HPDE6-E6E7 (cell line): ENCODE results near the gene MAST2.
"Not testable (repeated sequence)": the region's sequence is repeated elsewhere in the genome, so short reads cannot be mapped to it uniquely, and the experiment has no call there.

ENCODE experiments used
- DNase-seq: peaks from one replicate; pipeline ENCODE4 v3.0.0; 2011; ENCODE audit warnings: missing footprints; ENCODE audit errors: extremely low spot score

Gene MAST2

DNA sequence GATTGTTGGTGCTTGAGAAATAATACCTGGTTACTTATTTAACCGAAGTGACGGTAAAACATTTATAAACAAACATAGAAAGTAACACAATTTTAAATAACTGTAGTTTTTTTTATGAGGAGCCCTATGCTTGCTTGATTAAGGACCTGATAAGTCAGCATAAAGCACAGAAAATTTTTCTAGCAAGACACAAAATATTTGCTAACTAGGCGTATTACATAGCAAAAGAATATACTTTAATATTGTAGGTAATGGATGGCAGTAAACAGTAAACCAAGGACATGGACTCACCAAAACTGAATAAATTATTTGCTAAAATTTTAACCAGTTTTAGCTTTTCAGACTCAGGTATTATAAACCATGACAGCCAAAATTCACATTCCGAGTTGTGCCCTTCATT, 90.9 kb downstream of the MAST2 start:
- DNase-seq = no peak

DNA sequence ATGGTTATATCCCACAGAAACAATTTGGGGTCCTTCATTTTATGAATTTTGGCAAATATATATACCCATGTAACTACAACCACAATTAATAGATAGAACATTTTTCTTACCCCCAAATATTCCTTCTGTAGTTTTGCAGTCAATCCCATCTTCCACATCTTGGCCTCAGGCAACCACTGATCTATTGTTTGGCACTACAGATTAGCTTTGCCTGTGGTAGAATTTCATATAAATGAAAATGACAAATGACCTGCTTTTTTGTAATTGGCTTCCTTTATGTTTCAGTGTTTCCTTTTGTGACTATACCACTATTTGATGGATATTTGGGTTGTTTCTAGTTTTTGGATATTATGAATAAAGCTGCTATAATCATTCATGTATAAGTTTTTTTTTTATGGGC, 91.5 kb downstream of the MAST2 start:
- no peak for DNase-seq

DNA sequence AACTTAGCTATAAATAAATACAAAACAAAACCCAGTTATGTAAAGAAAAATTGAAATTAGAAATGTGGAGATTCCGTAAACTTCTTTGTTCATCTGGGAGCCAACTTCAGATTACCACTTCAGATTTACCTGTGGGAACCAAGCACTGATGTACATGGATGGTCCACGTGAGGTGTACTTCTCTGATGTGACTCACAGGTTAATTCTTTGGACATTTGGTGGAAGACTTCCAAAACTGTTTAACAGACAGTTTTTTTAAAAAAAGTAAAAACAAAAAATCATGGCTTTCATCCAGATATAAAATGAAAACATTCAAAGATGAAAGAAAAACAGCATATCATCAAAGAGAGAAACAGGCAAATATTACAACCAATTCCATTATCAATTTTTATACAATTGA, 92.0 kb downstream of the MAST2 start:
- no peak for DNase-seq

DNA sequence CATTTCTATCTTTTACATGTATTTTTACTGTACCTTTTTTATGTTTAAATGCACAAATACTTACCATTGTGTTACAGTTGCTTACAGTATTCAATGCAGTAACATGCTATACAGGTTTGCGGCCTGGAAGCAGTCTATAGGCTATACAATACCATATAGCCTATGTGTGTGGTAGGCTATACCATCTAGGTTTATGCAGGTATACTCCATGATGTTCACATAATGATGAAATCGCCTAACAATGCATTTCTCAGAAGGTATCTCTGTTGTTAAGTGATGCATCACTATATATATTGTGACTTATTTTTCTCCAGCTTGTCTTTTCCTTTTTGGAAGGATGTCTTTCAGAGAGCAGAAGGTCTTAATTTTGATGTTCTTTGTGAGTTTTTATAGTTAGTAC, 103.5 kb downstream of the MAST2 start:
- no peak for DNase-seq

DNA sequence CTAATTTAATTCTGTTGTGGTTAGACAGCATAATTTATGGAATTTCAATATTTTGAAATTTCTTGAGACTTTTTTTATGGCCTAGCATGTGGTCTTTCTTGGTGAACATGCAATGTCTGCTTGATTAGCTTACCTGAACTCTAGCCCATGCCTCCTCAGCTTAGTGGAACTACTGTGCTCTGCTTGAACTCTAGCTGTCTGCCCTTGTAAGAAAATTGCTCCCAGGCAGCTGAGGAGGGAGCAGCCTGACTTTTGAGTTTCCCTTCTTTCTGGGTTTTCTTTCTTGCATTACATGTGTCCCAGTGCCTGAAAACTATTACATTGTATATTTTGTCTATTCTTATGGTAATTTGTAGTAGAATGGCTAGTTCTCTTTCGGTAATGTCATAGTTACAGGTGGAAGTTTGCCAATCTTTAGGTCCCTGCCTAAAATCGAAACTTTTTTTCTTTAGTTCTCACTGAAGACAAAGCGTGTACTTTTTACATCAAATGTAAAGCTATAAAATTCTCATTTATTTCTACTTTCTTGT, 105.3 kb downstream of the MAST2 start:
- no peak for DNase-seq

DNA sequence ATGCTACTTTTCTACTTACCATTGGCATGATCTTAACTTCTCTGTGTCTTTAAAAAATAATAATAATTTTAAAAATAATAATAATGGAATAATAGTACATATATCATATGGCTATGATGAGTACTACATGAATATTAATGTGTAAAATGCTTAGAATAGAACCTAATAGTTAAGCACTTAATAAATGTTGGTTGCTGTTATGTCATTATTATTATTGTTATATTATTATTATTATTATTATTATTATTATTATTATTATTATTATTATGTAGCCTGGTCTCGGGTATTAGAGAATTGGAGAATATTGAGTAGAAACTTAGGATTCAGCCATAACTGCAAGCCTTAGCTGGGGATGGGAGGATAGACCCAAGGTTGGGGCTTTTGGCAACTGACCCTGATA, 108.2 kb downstream of the MAST2 start:
- DNase-seq = no peak

DNA sequence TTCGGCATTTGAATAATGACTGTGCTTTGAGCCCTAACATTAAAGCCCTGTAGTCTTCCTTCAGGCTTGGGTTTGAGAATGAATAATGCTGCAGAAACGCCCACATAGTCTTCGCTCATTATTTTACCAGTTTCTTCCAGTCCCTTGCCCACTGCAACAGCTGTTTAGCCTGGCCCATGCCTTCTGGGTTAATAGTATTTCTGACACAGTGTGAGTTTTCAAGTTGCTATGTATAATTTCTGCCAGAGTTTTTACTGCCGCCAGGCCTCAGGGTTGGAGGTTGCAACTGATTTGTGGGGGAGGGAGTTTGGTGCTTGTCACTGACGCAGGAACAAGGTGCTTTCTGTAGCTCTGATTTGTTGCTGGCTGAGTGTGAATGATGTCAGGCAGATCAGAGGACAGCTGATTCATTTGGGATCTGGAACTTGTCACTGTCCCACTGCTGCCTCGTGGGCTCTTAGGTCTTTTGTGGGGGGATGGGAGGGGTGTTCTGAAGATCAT, 109.8 kb downstream of the MAST2 start:
- DNase-seq = no peak

DNA sequence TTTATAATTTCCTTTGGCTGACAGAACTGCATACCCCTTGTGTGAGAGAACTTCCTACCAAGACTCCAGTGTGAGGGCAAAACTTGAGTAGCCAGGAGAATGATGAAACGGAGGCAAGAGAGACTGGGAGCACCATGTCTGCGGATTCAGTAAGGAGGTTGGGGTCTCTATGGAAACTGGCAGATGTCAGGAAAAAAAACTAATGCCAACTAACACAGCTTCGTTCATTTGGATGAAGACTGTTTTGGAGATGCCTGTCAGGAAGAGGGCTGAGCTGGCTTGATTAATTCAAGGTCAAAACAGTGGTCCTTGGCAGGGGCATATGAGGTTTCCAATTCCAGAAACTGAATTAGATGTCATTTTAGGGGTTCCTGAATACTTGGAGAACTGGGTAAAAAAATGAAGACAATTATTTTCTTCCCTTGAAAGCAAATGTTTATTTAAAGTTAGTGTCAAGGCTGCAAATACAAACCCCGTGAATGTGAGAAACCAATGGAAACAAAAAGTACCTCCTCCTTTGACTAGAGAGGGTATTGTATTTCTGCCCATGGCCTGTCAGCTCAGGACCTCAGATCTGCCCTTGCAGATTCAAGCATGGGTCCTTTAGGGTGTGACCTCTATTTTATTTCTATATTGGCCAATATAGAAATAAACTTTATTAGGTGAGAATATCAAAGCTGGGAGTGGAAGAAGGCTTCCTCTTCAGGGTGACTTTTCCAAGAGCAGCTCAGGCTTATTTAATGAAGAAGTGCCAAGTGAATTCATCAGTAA, 110.5 kb downstream of the MAST2 start:
- no peak for DNase-seq

DNA sequence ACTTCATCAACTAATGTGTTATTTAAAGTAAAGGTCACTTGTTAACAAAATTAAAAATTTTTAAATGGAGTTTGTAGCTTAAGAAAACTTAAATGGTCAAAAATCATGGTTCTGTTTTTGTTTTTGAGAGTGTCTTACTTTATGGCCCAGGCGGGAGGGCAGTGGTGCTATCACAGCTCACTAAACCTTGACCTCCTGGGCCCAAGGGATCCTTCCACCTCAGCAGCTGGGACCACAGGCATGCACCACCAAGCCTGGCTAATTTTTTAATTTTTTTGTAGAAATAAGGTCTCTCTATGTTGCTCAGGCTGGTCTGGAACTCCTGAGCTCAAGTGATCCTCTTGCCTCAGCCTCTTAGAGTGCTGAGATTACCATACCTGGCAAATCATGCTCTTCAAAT, 111.4 kb downstream of the MAST2 start:
- no peak for DNase-seq

DNA sequence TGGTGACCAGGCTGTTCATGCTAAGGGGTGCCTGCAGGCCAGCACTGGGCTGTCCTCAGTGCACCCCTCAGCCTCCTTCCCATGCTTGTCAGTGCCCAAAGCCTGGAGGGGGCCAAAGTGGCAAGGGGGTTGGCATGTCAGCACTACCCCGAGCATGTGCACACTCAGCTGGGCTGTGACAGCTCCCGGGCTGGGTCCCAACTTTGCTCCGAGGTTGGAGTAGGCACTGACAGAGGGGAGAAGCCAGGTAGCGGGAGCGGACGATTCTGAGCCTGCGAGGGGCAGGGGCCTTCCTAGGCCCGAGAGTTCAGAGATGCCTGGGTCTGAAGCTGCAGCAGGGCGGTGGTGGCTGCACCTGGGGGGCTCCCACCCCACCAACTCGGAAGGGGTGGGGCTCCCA, 119.0 kb downstream of the MAST2 start:
- DNase-seq = no peak

DNA sequence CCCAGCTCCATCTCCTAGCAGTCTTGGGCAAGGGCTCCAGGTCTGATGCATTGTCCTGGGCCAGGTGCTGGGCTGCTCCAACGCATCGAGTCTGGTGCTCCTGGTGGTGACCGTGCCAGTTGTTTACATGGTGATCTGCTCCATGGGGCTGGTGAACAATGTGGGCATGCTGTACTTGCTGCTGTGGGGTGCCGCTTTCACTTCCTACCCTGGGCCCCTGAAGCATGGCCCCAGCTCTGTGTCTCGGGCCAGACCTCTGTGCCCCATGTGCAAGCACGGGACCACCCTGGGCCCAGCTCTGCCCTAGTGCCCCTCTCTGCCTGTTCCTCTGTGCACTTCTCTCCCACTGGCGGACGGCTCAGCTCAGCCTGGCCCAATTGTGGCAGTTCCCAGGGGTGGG, 119.4 kb downstream of the MAST2 start:
- no peak for DNase-seq

DNA sequence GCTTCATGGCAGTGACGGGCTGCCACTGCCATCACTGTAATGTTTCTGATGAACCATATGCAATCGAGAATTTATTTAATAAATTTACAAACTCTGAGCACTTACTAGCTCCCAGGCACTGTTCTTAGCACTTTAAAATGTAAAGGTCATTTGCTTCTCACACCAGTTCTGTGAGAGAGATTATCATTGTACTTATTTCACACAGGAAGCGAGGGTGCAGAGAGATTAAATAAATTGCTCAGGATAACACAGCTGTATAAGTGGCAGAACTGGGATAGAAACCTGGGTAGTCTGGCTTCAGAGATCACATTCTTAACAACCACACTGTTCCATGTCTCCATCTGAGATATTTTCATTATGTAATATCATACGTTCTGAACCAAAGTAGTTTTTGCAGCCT, 119.9 kb downstream of the MAST2 start:
- DNase-seq = no peak

DNA sequence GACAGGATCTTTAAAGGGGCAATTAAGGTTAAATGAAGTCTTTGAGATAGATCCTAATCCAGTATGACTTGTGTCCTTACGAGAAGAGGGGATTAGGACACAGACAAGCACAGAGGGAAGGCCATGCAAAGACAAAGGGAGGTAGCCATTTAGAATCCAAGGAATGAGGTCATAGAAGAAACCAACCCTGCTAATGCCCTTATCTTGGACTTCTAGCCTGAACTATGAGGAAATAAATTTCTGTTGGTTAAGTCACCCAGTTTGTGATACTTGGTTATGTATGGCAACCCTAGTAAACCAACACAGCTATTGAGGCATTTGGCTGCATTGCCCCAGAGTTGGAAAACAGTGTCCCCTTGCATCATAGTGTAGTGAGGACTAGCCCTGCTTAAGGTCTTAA, 121.3 kb downstream of the MAST2 start:
- no peak for DNase-seq

DNA sequence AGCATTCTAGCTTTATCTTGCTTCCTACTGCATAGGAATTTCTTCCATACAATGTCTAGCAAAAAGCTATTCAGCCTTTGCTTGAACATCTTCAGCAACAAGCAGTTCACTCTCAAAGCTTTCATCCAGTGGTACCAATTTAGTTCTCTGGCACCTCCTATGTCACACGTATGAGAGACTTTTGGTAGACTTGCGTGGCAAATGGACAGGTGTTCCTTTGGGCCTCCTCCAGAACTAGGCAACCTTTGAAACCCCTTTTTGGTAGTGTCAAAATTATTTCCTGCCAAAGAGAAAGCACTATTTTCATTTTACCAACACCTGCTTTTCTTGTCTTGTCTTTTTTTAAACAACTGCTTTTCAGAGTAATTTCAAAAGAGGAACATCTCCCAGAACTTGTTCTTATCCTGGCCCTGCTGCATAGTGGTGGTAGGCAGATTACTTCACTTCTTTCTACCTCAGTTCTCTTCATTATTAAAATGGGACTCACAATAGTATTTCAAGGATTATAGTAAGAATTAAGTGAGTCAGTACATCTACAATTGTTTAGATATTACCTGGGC, 122.4 kb downstream of the MAST2 start:
- DNase-seq = no peak

DNA sequence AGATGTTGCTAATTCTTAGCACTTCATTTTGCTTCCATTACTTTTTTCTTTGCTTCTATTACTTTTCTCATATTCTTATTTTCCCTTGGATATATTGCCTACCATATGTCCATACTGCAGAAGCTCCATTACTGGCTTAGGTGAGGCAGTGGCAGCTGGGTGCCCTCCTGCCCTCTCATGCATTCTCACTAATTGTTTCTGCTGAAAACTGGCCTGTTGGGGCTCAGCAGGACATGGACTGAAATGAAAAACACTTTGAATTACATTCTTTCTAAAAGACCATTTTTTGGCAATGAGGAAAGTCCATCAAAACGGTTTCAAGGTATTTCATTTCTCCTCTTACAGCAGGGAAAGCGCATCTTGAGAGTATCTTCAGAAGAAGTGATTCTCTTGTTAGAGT, 122.9 kb downstream of the MAST2 start:
- no peak for DNase-seq

DNA sequence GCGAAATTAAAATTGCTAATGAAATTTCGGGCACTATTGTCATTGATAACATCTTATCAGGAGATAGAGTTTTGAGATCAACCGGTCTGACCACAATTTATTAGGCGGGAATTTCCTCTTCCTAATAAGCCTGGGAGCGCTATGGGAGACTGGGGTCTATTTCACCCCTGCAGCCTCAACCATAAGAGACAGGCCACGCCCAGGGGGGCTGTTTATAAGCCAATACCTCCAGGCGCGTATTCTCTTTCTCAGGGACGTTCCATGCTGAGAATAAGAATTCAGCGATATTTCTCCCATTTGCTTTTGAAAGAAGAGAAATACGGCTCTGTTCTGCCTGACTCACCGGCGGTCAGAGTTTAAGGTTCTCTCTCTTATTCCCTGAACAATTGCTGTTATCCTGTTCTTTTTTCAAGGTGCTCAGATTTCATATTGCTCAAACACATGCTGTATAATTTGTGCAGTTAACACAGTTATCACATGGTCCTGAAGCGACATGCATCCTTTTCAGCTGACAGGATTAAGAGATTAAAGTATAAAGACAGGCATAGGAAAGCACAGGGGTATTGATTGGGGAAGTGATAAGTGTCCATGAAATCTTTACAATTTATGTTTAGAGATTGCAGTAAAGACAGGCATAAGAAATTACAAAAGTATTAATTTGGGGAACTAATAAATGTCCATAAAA, 124.0 kb downstream of the MAST2 start:
- not testable (repeated sequence) for DNase-seq

DNA sequence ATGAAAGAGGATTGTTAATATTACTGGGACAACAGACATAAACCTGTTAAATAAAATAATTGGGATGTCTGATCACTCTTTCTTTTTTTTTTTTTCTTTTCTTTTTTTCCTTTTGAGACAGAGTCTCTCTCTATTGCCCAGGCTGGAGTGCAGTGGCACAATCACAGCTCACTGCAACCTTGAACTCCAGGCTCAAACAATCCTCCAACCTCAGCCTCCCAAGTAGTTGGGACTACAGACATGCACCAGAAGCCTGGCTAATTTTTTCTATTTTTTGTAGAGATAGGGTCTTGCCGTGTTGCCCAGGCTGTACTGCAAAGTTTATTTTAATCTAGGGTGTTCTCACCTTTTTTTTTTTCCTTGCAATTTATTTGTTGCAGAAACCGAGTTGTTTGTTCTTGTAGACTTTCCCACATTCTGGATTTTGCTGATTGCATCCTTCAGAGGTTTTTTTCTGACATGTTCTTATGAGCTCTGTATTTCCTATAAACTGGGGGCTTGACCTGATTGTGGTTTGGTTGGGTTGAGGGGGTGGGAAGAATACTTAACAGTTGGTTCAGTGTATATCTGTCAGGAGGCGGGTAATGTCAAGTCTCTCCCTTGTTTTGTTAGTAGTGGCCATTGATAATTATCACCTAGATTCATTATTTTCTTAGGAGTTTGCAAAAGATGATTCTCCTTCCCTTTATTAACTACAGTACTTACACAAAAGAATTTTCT, 125.2 kb downstream of the MAST2 start:
- no peak for DNase-seq

DNA sequence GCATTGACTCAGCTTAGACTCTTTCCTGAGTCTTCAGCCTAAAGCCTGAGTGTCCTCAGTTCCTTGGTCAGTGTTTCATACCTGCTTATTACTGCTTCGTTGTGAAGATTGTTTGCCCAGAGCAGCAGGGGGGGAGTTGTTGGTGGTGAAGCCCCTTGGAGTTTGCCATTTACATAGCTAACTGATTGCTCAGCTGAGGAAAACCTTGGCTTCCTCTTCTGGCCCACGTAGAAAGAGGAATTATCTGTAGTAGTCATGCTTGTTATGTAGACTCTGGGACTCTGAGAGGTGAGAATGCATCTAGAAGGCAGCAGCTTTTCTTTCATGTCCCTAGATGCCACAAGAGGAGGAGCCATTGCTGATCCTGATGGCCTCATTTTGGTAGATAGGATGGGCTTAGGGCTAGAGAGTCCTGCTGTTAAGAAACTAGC, 125.9 kb downstream of the MAST2 start:
- no peak for DNase-seq

DNA sequence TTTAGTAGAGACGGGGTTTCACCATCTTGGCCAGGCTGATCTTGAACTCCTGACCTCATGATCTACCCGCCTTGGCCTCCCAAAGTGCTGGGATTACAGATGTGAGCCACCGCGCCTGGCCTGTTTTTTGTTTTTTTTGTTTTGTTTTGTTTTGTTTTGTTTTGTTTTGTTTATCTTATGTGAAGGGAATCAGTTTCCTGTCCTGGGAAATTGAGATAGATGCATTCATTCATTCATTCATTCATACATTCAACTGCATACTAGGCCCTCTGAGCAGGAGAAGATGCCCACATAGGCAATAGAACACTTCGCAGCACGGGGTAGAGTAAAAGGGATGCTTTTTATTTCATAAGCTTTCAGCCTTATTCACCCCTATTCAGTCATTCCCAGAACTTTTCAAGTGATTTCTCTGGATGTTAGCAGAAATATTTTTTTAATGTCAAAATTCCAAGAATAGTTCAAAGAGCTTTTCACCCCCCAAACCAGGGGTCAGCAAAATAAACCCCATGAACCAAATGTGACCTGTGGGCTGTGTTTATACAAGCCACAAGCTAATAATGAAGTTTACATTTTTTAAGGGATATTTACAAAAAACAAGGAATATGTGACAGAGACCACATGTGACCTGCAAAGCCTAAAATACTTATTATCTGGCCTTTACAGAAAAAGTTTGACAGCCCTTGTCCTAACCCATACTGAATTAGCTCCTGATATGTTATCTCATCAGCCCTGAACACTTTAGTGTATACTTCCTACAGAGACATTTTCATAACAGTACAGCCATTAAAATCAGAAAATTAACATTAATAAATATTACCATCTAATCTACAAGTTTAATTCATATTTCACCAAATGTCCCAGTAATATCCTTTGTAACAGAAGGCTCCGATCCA, 127.1 kb downstream of the MAST2 start:
- no peak for DNase-seq

DNA sequence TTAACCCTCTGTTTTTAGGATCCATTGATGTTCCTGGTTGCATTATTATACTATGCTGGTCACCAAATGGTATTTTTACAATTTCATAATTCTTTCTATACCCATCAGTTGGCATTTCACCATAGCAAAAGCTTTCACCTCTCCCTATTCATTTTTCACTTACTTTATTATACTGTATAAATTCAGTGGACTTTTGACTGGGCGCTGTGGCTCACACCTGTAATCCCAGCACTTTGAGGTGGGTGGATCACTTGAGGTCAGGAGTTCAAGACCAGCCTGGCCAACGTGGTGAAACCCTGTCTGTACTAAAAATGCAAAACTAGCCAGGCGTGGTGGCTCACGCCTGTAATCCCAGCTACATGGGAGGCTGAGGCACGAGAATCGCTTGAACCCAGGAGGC, 128.8 kb downstream of the MAST2 start:
- not testable (repeated sequence) for DNase-seq

DNA sequence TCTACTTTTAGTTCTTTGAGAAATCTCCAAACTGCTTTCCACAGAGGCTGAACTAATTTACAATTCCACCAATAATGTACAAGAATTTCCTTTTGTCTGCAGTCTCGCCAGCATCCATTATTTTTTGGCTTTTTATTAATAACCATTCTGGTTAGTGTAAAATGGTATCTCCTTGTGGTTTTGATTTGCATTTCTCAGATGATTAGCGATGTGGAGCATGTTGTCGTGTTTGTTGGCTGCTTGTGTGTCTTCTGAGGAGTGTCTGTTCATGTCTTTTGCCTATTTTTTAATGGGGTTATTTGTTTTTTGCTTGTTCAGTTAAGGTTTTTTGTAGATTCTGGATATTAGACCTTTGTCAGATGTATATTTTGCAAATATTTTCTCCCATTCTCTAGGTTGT, 131.5 kb downstream of the MAST2 start:
- no peak for DNase-seq
